ENCODE results near the gene PON3. TPM values are rescaled to one million over a fixed set of nuclear protein-coding genes. Genes with fewer than 3 reads are reported as not detected.
A peak's percentile ranks its signal among the peaks of the same experiment; 100 is the strongest.

The PON3 gene
- total RNA-seq, 1 donor, result not detected

- no peak overlapping the region for H3K4me3 ChIP-seq (ENCODE audit: low read depth, low read length)
- peak; percentile 51 for DNase-seq (ENCODE audit: low read depth)
- TF ChIP-seq CTCF (IDR thresholded peaks at IDR 0.05; ENCODE audit: insufficient read depth, low read length), result no peak
These were observed 25.0 kb upstream of the PON3 start for GRCh38 chr7:95421000-95421846.

GRCh38 chr7:95412075-95412474, 15.9 kb upstream of the PON3 start:
- no peak overlapping the region for H3K4me3 ChIP-seq (ENCODE audit: low read depth, low read length)
- no peak for TF ChIP-seq CTCF (IDR thresholded peaks at IDR 0.05; ENCODE audit: insufficient read depth, low read length)
- no peak for DNase-seq (ENCODE audit: low read depth)

- no peak overlapping the region for H3K4me3 ChIP-seq (ENCODE audit: low read depth, low read length)
- no peak for TF ChIP-seq CTCF (IDR thresholded peaks at IDR 0.05; ENCODE audit: insufficient read depth, low read length)
- DNase-seq (ENCODE audit: low read depth), result no peak
These were observed 15.5 kb upstream of the PON3 start for GRCh38 chr7:95411666-95412065.

GRCh38 chr7:95411036-95411435, 14.9 kb upstream of the PON3 start:
- H3K4me3 ChIP-seq (ENCODE audit: low read depth, low read length), result no peak overlapping the region
- no peak for DNase-seq (ENCODE audit: low read depth)
- TF ChIP-seq CTCF (IDR thresholded peaks at IDR 0.05; ENCODE audit: insufficient read depth, low read length), result no peak

- H3K4me3 ChIP-seq (ENCODE audit: low read depth, low read length), result no peak overlapping the region
- no peak for DNase-seq (ENCODE audit: low read depth)
- TF ChIP-seq CTCF (IDR thresholded peaks at IDR 0.05; ENCODE audit: insufficient read depth, low read length), result no peak
These were observed 11.6 kb upstream of the PON3 start for GRCh38 chr7:95407751-95408150.

GRCh38 chr7:95405800-95406199, 9.6 kb upstream of the PON3 start:
- no peak overlapping the region for H3K4me3 ChIP-seq (ENCODE audit: low read depth, low read length)
- no peak for DNase-seq (ENCODE audit: low read depth)
- TF ChIP-seq CTCF (IDR thresholded peaks at IDR 0.05; ENCODE audit: insufficient read depth, low read length), result no peak

All from fibroblast of the aortic adventitia (primary cell).